Natural killer cell (primary cell): Measurements from ENCODE around the gene RPS6KL1. TPM values are rescaled to one million over a fixed set of nuclear protein-coding genes. Genes with fewer than 3 reads are reported as not detected.
A peak's percentile ranks its signal among the peaks of the same experiment; 100 is the strongest.

Experiments used
- ATAC-seq, 3 donors: fragments of 150-1000 bp in 2 of 3; fragments of 200-7000 bp in 1 of 3; cut with Tn5 transposase; 1 replicate in 1 of 3; 2 replicates in 2 of 3; pipeline ENCODE4 v1.10.0; 2021; ENCODE audit warnings: mild to moderate bottlenecking in 2 of 3, moderate library complexity in 2 of 3
- DNase-seq, 2 donors: peaks; one replicate each; pipeline versions ENCODE4 v3.0.0 to v3.0.0-alpha.2; 2013 to 2021; ENCODE audit warnings: mixed read lengths in 1 of 2
- H3K27ac ChIP-seq: one replicate; pipeline ENCODE4 v1.5.1; 2013; ENCODE audit warnings: mild to moderate bottlenecking, low read length
- H3K27me3 ChIP-seq: one replicate; pipeline ENCODE4 v1.6.1; 2013; ENCODE audit warnings: low read length; ENCODE audit not compliant: control insufficient read depth, insufficient read depth
- H3K36me3 ChIP-seq: one replicate; pipeline ENCODE4 v1.6.1; 2013; ENCODE audit warnings: low read length; ENCODE audit not compliant: control insufficient read depth, insufficient read depth
- H3K4me1 ChIP-seq: one replicate; pipeline ENCODE4 v1.6.1; 2013; ENCODE audit warnings: low read length; ENCODE audit not compliant: control insufficient read depth, insufficient read depth
- H3K4me3 ChIP-seq: one replicate; pipeline ENCODE4 v1.5.1; 2013; ENCODE audit warnings: low read length
- H3K9me3 ChIP-seq: one replicate; pipeline ENCODE4 v1.6.1; 2013; ENCODE audit warnings: low read length; ENCODE audit not compliant: control insufficient read depth, insufficient read depth
- H3K27ac Mint-ChIP-seq, 2 donors: one replicate each; pipeline ENCODE4 v1.8.0; 2022; ENCODE audit warnings: mild to moderate bottlenecking in 2 of 2, mixed read lengths in 2 of 2, moderate library complexity in 1 of 2
- H3K27me3 Mint-ChIP-seq, 2 donors: one replicate each; pipeline ENCODE4 v1.8.0; 2022; ENCODE audit warnings: low read depth in 2 of 2, mixed read lengths in 2 of 2
- H3K36me3 Mint-ChIP-seq: one replicate; pipeline ENCODE4 v1.8.0; 2022; ENCODE audit warnings: mixed read lengths
- H3K4me1 Mint-ChIP-seq, 2 donors: one replicate each; pipeline ENCODE4 v1.8.0; 2022; ENCODE audit warnings: mixed read lengths in 2 of 2
- H3K4me3 Mint-ChIP-seq: one replicate; pipeline ENCODE4 v1.8.0; 2022; ENCODE audit warnings: mild to moderate bottlenecking, moderate library complexity, mixed read lengths
- H3K9me3 Mint-ChIP-seq, 2 donors: one replicate each; pipeline ENCODE4 v1.8.0; 2022; ENCODE audit warnings: mixed read lengths in 2 of 2
- WGBS: methylation state at CpG from one replicate; pipeline ENCODE4 v1.1.7; 2013; ENCODE audit warnings: missing lambda C conversion rate; ENCODE audit not compliant: insufficient coverage; 5-methylcytosine and 5-hydroxymethylcytosine counted together
- intact Hi-C: fragments of 100-400 bp; cut with micrococcal nuclease; formaldehyde crosslinking; loops from one replicate; pipeline ENCODE4 v1.14.2; 2022
- total RNA-seq, 4 donors: library from RNA; stranded (reverse); fragments of 120-200 nt in 1 of 4; gene quantifications; one replicate each; pipeline versions ENCODE4 v1.2.3 to v1.2.4, GENCODE V29; 2013 to 2022
- TF ChIP-seq, protein P1 (sequence below): fragments of 200-600 bp; IDR thresholded peaks from one replicate; pipeline ENCODE4 v1.8.0; 2022; ENCODE audit warnings: antibody characterized with exemption

The RPS6KL1 gene, protein sequence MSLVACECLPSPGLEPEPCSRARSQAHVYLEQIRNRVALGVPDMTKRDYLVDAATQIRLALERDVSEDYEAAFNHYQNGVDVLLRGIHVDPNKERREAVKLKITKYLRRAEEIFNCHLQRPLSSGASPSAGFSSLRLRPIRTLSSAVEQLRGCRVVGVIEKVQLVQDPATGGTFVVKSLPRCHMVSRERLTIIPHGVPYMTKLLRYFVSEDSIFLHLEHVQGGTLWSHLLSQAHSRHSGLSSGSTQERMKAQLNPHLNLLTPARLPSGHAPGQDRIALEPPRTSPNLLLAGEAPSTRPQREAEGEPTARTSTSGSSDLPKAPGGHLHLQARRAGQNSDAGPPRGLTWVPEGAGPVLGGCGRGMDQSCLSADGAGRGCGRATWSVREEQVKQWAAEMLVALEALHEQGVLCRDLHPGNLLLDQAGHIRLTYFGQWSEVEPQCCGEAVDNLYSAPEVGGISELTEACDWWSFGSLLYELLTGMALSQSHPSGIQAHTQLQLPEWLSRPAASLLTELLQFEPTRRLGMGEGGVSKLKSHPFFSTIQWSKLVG
- total RNA-seq, result 1 to 10 TPM; 1.9 to 7.9 (median 2.9) TPM
- 1.6 TPM for total RNA-seq (2013)

DNA sequence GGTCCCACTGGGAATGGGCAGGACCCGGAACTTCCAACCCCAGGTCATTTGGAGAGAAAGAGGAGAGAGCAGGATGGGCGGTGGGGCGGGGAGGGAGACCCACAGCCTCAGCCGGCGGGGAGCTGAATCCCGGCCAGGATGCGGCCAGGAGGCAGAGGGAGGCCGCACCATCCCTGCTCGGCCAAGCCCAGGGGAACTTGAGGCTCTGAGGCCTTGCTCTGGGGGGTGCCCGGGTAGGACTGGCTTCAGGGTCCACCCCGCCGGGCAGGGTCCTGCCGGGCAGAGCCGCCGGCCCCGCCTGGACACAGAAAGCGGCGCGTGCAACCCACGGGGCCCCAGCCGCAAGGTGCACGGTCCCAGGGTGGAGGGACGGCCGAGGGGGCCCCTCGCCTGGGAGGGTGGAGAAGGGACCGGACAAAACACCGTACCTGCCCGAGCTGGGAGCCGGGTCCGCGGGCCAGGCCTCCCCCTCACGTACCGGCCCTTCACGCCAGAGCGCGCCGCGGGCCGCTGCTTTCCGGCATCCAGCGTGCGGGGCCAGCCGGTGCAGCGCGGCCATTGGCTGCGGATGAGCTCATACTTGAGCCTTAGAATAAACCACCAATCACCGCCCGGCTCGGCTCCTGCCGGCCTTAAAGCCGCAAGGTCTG lies at the start of gene RPS6KL1:
TSS of gene RPS6KL1 (minus strand) at position 509 of the 650 bp plus-strand sequence. CDS start 1,719 bp downstream, outside the sequence.
- Histone ChIP-seq H3K9me3 (no peaks in the 10 kb centered on the region), H3K27ac (no peak within 1 kb of the TSS), H3K4me3 (peak within 1 kb of the TSS; percentile 35), H3K4me1 (peaks cover 10% of the 10 kb centered on the region), H3K36me3 (no peaks in the 10 kb centered on the region), H3K27me3 (no peaks in the 10 kb centered on the region)
- 18% methylated on average over 49 of the region's 51 CpGs for WGBS
- ATAC-seq (peak; percentile 90 to 99 (median 99)), DNase-seq (peak; percentile 68 to 80)
- H3K27me3 Mint-ChIP-seq, result peaks cover 12 to 18% of the 10 kb centered on the region in 2 donors
- H3K27ac Mint-ChIP-seq, result peak within 1 kb of the TSS in 1 of 2 donors; percentile 52
- TF ChIP-seq, protein P1, sequence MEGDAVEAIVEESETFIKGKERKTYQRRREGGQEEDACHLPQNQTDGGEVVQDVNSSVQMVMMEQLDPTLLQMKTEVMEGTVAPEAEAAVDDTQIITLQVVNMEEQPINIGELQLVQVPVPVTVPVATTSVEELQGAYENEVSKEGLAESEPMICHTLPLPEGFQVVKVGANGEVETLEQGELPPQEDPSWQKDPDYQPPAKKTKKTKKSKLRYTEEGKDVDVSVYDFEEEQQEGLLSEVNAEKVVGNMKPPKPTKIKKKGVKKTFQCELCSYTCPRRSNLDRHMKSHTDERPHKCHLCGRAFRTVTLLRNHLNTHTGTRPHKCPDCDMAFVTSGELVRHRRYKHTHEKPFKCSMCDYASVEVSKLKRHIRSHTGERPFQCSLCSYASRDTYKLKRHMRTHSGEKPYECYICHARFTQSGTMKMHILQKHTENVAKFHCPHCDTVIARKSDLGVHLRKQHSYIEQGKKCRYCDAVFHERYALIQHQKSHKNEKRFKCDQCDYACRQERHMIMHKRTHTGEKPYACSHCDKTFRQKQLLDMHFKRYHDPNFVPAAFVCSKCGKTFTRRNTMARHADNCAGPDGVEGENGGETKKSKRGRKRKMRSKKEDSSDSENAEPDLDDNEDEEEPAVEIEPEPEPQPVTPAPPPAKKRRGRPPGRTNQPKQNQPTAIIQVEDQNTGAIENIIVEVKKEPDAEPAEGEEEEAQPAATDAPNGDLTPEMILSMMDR, result no peak
- H3K4me1 Mint-ChIP-seq, result peaks cover 0 to 3% of the 10 kb centered on the region in 2 donors
- H3K9me3 Mint-ChIP-seq, result no peaks in the 10 kb centered on the region
- H3K36me3 Mint-ChIP-seq, result no peaks in the 10 kb centered on the region
- intact Hi-C loops, result no loop called here
- H3K4me3 Mint-ChIP-seq, result peak within 1 kb of the TSS; percentile 73

DNA sequence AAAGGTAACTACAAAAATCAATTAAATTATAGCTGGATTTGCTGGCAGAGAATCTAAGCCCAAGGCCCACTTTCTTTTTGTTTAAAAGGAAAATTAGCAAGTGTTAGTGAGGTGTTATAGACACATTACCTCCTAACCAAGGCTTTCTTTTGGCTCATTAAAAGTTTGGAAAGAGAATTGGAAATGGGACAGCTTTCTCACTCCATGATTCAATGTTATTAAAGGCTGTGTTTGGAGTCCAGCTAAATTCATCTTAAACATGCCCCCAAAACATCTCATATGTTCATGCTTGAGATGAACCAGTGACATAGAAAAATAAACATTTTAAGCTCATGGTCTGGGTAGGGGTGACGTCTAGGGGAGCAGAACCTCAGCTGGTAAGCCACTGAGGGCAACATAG lies 45.8 kb upstream of the RPS6KL1 start:
- DNase-seq, result no peak
- Mint-ChIP-seq H3K9me3 (no peaks in the 10 kb centered on the region), H3K27ac (no peak overlapping the region), H3K4me1 (peaks cover 0 to 18% of the 10 kb centered on the region in 2 donors), H3K36me3 (no peaks in the 10 kb centered on the region), H3K27me3 (peaks cover 5 to 9% of the 10 kb centered on the region in 2 donors), H3K4me3 (no peak overlapping the region)
- H3K9me3 ChIP-seq, result no peaks in the 10 kb centered on the region
- no peak overlapping the region for H3K4me3 ChIP-seq
- H3K4me1 ChIP-seq, result peaks cover 11% of the 10 kb centered on the region
- TF ChIP-seq, protein P1, result no peak
- H3K36me3 ChIP-seq, result no peaks in the 10 kb centered on the region
- no peak overlapping the region for H3K27ac ChIP-seq
- intact Hi-C loops, result no loop called here
- whole genome bisulfite sequencing, result 90% methylated on average over 1 of the region's 1 CpG
- no peaks in the 10 kb centered on the region for H3K27me3 ChIP-seq
- ATAC-seq, result no peak

DNA sequence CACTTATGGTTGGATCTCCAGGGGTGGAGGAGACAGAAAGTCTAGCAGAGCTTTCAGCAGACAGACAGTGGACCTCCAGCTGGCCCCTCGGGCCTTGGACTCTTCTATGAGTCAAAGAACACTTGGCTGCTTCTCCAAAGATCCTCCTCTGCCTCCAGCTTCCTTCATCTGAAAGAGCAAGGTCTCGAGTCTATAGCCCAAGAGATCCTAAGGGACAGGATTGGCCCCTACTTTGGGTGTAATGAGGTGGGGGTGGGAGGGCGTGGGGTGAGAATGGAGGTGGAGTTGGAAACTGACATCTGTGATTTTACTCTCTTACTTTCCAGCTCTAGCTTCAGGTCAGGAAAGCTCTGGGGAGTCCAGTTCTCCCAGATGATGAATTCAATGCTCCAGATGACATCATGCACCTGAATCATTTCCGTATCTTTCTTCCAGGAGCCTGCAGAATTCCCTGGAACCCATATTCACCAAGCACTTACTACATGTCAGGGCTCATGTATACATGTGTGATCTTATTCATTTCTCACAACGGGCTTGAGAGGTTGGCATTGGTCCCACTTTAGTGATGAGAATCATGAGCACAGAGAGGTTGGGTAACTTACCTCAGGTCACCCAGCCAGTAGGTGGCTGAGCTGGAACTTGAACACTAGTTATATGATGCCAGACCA lies 42.6 kb upstream of the RPS6KL1 start:
- peaks cover 11 to 18% of the 10 kb centered on the region in 2 donors for H3K27me3 Mint-ChIP-seq
- H3K36me3 Mint-ChIP-seq, result no peaks in the 10 kb centered on the region
- TF ChIP-seq, protein P1, result no peak
- intact Hi-C loops, result no loop called here
- H3K4me1 ChIP-seq, result peaks cover 11% of the 10 kb centered on the region
- no peaks in the 10 kb centered on the region for H3K9me3 ChIP-seq
- no peak overlapping the region for H3K27ac Mint-ChIP-seq
- H3K36me3 ChIP-seq, result no peaks in the 10 kb centered on the region
- no peak overlapping the region for H3K4me3 Mint-ChIP-seq
- no peak for ATAC-seq
- no peak for DNase-seq
- no peak overlapping the region for H3K27ac ChIP-seq
- H3K4me3 ChIP-seq, result no peak overlapping the region
- no peaks in the 10 kb centered on the region for H3K9me3 Mint-ChIP-seq
- peaks cover 0 to 17% of the 10 kb centered on the region in 2 donors for H3K4me1 Mint-ChIP-seq
- no peaks in the 10 kb centered on the region for H3K27me3 ChIP-seq
- WGBS, result 89% methylated on average over 3 of the region's 5 CpGs
